Suppressor macrophage treated with lipopolysaccharide for 1 hour (primary cell): Measurements from ENCODE around the gene GANC.

Experiments used
- DNase-seq, 3 donors: peaks; one replicate each; pipeline ENCODE4 v3.0.0-alpha.2; 2020 to 2022

The GANC gene

GRCh38 chr15:42385206-42385979, 112.4 kb downstream of the GANC start:
- peak; percentile 42 to 51 (median 43) for DNase-seq

DNA sequence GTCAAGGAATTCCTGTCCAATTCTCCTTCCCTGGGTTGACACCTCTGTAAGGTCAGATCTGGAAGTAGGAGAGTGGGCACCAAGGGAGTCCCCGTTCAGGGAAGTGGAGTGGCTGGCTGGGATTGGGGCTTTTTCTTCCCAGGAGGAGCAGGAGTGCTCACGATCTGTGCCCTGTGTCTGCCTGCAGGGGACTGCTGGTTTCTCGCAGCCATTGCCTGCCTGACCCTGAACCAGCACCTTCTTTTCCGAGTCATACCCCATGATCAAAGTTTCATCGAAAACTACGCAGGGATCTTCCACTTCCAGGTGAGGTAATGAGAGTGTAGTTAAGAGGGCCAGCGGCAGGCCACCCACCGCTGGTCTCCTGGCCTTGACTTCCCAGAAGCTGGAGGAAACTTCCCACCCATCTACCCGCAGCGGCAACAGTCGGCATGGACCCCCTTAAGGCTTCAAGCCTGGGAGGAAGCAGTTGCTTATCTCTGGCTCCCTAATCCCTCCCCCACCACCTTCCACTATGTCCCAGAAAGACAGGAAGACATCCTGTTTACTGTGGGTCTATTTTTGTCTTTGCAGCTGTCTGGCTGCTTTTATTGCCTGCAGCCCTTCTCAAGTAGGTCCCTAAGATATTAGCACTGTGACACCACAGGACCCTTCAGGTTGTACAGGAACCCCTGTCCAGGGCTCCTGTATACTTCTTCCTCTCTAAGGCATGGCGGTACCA, 113.1 kb downstream of the GANC start:
- no peak for DNase-seq

DNA sequence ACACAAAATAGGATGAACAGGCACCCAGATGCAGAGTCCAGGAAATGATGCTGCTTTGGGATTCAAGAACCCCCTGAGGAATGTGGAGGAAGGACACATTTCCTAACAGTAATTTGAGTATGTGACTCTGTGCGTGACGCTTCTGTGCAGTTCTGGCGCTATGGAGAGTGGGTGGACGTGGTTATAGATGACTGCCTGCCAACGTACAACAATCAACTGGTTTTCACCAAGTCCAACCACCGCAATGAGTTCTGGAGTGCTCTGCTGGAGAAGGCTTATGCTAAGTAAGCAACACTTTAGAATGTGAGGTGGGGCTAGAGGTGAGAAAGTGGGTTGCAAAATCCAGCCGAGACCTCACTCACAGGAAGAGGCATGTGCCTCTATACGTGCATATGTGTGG, 114.6 kb downstream of the GANC start:
- DNase-seq = no peak

DNA sequence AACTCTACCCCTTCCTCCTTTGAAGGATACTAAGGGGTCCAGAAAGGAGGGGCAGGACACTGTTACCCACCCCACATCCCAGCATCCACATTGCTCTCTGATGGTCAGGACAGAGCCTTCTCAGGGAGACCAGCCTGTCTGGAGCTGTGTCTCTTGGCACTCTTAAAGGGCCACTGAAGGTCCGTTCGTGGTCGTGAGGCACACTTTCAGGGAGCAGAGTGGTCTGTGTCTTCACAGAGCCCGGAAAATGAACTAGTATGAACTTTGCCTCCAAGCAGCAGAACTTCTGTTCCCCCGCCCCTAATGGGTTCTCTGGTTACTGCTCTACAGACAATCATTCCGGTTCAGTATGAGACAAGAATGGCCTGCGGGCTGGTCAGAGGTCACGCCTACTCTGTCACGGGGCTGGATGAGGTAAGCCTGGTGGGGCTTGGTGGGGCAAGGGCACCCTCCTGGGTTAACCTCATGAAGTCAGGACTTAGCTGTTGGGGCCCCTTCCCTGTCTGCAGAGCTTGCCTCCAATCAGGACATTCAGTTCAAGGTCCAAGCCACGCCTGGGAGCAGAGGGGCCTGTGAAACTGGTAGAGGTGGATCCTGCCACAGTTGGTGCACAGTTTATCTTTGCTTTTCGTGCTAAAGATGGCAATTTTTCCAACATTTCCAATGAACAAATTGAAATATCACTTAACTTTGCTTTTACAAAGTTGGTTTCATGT, 119.5 kb downstream of the GANC start:
- no peak for DNase-seq

GRCh38 chr15:42394106-42394505, 121.1 kb downstream of the GANC start:
- DNase-seq = no peak

- no peak for DNase-seq
Measured at GRCh38 chr15:42395838-42396237, 122.8 kb downstream of the GANC start.

- DNase-seq = peak in 1 of 3 donors; percentile 4
Measured at GRCh38 chr15:42401544-42402454, 128.8 kb downstream of the GANC start.

DNA sequence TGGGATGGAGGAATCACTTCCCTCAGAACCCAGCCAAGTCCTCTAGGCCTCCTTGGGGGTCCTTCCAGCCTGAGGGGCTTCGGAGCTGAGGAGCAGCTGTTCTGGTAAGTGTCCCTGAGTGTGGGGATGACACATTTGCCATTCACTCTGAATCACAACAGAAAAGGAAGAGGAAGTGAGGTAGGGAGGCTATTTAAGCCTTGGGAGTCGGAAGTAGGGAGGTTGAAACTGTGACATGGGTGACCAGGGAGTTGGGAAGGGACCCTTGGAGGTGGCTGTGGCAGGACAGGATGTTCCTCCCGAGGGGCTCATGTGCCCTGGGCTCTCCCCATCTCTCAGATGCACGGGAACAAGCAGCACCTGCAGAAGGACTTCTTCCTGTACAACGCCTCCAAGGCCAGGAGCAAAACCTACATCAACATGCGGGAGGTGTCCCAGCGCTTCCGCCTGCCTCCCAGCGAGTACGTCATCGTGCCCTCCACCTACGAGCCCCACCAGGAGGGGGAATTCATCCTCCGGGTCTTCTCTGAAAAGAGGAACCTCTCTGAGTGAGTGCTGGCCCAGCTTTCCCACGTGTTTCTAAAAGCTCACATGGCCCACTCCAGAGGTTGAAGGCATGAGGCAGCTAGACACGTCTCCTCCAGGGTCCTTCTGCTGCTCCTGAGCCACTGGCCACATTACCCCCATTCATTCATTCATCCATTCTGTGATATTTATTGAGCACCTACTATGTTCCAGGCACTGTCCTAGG, 129.6 kb downstream of the GANC start:
- DNase-seq = peak; percentile 62 to 71 (median 64)

GRCh38 chr15:42403389-42403788, 130.4 kb downstream of the GANC start:
- no peak for DNase-seq

DNA sequence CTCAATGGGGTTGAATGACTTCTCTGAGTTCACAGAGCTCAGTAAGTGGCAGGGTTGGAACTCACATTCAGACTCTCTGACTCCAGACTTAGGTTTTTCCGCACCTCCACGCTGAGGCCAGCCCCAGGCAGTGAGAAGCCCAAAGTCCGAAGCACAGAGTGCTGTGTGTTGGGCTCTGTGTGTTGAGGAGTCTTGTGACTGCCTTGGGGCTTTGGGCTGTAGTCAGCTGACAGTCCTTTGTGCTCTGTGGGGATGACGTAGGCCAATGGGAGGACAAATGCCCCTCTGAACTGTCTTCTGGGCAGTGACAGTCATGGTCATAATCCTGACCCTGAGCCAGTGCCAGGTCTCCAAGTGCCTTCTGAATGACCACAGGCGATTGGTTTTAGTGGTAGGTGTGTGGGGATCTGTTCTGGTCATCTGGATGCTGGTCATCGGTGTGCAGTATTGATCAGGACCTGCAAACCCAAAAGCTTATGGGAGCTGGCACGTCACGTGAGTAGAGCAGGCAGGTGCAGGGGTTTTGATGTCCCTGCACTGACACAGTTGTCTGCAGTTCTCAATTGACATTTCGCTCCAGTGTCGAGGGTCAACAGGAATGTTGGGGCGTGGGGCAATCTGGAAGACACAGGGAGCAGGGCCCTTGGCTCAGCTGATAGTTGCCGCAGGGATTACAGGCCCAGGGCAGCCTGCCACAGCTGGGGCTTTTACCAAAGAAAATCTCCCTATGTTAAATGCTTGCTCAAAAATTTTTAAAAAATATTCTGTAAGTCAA, 131.6 kb downstream of the GANC start:
- no peak for DNase-seq

DNA sequence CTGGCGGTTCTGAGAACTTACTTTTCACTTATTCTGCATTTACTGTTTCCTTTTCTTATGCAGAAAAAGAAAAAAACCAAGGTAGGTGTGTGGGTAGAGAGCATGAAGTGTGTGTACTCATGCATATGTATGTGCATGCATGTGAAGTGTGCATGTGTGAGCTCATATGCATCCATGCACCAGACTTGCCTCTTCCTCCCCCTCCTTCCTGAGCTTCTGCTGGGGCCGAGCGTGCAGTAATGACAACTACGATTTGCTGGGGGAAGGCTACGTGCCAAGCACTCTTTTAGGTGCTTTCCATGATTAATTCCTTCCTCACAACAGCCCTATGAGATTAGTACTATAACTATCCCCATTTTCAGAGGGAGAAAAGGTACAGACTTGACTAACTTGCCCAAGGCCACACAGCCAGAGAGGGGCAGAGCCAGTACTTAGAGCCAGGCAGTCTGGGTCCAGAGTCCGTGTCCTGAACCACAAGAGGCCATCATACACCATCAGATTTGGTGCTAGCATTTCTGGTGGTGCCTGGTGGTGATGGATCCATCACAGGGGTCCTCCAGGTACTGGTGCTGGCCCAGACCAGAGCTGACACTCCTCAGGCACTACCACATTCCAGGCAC, 133.0 kb downstream of the GANC start:
- peak in 1 of 3 donors; percentile 10 for DNase-seq
